Stomach (tissue), 9 donors: ENCODE measurements around the gene HINFP. TPM values are rescaled to one million over a fixed set of nuclear protein-coding genes. Genes with fewer than 3 reads are reported as not detected.
"Not testable (repeated sequence)": the region's sequence is repeated elsewhere in the genome, so short reads cannot be mapped to it uniquely, and the experiment has no call there.

Source experiments
- DNase-seq, 2 donors: peaks; one replicate each; pipeline versions ENCODE4 v3.0.0 to v3.0.0-alpha.2; 2013 to 2019
- H3K27ac ChIP-seq, 5 donors: fragments of 200-600 bp in 4 of 5; sonication (generic) in 4 of 5; one replicate each; pipeline ENCODE4 v1.5.1; 2013 to 2019; ENCODE audit warnings: mild to moderate bottlenecking in 1 of 5, moderate library complexity in 1 of 5
- H3K27me3 ChIP-seq, 3 donors: fragments of 200-600 bp; sonication (generic); one replicate each; pipeline ENCODE4 v1.5.1; 2017 to 2019; ENCODE audit warnings: mixed run types in 1 of 3
- H3K36me3 ChIP-seq, 4 donors: fragments of 200-600 bp; sonication (generic); 1 replicate in 3 of 4; 2 replicates in 1 of 4; pipeline ENCODE4 v1.5.1; 2016 to 2019
- H3K4me1 ChIP-seq, 4 donors: fragments of 200-600 bp; sonication (generic); one replicate each; pipeline ENCODE4 v1.5.1; 2016 to 2019
- H3K4me3 ChIP-seq, 4 donors: fragments of 200-600 bp; sonication (generic) in 3 of 4; one replicate each; pipeline ENCODE4 v1.5.1; 2016 to 2019; ENCODE audit warnings: mild to moderate bottlenecking in 1 of 4
- H3K9me3 ChIP-seq, 4 donors: fragments of 200-600 bp; sonication (generic); one replicate each; pipeline ENCODE4 v1.5.1; 2016 to 2019
- EP300 ChIP-seq: sonication (generic); formaldehyde crosslinking; IDR thresholded peaks from one replicate; pipeline ENCODE4 v1.6.1; 2017; ENCODE audit warnings: antibody characterized with exemption
- POLR2A ChIP-seq, 4 donors: fragments of 450-650 bp; IDR thresholded peaks; one replicate each; pipeline ENCODE4 v1.6.1; 2016; ENCODE audit warnings: antibody characterized with exemption in 4 of 4, control low read depth in 2 of 4, mild to moderate bottlenecking in 1 of 4, moderate library complexity in 1 of 4
- POLR2AphosphoS5 ChIP-seq, 3 donors: sonication (generic); formaldehyde crosslinking; IDR thresholded peaks; one replicate each; pipeline ENCODE4 v1.6.1; 2016; ENCODE audit warnings: antibody characterized with exemption in 3 of 3
- WGBS, 5 donors: extraction: QIAGEN DNeasy Blood & Tissue Kit in 3 of 5; methylation state at CpG; one replicate each; pipeline versions ENCODE4 v1.1.5 to v1.1.7; 2013 to 2018; 5-methylcytosine and 5-hydroxymethylcytosine counted together
- intact Hi-C: fragments of 100-400 bp; cut with DNase I; formaldehyde crosslinking; loops from one replicate; pipeline ENCODE4 v1.15.1; 2023; ENCODE audit warnings: low total_unique reads
- polyA plus RNA-seq, 3 donors: library from polyadenylated mRNA; stranded (reverse); fragments of 200-250 nt; gene quantifications; one replicate each; pipeline ENCODE4 v1.2.3, GENCODE V29; 2013
- total RNA-seq, 5 donors: library from RNA; depleted of rRNA; stranded (reverse); fragments of >200 nt; gene quantifications; one replicate each; pipeline versions ENCODE4 v1.1.0 to v1.2.3, GENCODE V29; 2014 to 2016
- TF ChIP-seq, protein P1 (sequence below), 7 experiments: fragments of 450-650 bp in 4 of 7; fragments of 200-600 bp in 3 of 7; sonication (generic) in 3 of 7; IDR thresholded peaks; one replicate each; pipeline ENCODE4 v1.5.1; 2016 to 2019; ENCODE audit warnings: antibody characterized with exemption in 7 of 7, control low read depth in 2 of 7, mild to moderate bottlenecking in 1 of 7
- donor health status: healthy with polysubstance abuse.
- donor health status: Bipolar disorder and iron deficiency.
- donor health status: healthy.

The HINFP gene
- total and polyA plus RNA-seq, 8 donors = 9.2 to 80.8 (median 27.5) TPM

DNA sequence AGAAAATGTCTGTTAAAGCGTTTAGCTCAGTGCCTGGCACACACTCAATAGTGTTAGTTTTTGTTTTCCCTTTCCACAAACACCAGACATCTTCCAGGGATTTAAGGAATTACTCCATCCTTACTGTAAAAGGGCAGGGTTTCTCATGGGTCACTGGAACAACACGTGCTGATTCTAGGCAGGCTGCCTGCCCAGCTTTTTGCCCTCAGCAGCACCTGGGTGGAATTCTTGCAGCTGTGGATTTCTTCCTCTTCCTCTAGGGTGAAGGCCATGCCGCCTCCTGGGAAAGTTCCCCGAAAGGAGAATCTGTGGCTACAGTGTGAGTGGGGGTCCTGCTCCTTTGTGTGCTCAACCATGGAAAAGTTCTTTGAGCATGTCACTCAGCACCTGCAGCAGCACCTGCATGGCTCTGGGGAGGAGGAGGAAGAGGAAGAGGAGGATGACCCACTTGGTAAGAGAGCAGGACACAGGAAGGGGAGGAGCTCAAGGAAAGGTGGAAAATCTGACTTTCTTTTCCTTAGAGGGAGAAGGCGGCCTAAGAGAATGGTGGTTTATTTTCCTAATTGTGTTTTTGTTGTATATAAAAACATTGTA, 5.4 kb downstream of the HINFP start:
- TF ChIP-seq POLR2A (IDR thresholded peaks at IDR 0.05) (no peak), POLR2AphosphoS5 (IDR thresholded peaks at IDR 0.05) (no peak), EP300 (no peak)
- TF ChIP-seq, protein P1, sequence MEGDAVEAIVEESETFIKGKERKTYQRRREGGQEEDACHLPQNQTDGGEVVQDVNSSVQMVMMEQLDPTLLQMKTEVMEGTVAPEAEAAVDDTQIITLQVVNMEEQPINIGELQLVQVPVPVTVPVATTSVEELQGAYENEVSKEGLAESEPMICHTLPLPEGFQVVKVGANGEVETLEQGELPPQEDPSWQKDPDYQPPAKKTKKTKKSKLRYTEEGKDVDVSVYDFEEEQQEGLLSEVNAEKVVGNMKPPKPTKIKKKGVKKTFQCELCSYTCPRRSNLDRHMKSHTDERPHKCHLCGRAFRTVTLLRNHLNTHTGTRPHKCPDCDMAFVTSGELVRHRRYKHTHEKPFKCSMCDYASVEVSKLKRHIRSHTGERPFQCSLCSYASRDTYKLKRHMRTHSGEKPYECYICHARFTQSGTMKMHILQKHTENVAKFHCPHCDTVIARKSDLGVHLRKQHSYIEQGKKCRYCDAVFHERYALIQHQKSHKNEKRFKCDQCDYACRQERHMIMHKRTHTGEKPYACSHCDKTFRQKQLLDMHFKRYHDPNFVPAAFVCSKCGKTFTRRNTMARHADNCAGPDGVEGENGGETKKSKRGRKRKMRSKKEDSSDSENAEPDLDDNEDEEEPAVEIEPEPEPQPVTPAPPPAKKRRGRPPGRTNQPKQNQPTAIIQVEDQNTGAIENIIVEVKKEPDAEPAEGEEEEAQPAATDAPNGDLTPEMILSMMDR (IDR thresholded peaks at IDR 0.05) = no peak
- peak overlapping the region in 4 of 5 donors; percentile 4 to 62 (median 14) for H3K27ac ChIP-seq
- H3K27me3 ChIP-seq = no peaks in the 10 kb centered on the region
- peaks cover 9 to 49% (median 33%) of the 10 kb centered on the region in 4 donors for H3K4me1 ChIP-seq
- DNase-seq = no peak
- 48 to 61% (median 58%) methylated on average over 5 of the region's 5 CpGs for WGBS, 5 donors
- H3K36me3 ChIP-seq = peaks cover 14 to 73% (median 66%) of the 10 kb centered on the region in 4 donors
- intact Hi-C loops = no loop called here
- H3K4me3 ChIP-seq = no peak overlapping the region
- H3K9me3 ChIP-seq = no peaks in the 10 kb centered on the region

DNA sequence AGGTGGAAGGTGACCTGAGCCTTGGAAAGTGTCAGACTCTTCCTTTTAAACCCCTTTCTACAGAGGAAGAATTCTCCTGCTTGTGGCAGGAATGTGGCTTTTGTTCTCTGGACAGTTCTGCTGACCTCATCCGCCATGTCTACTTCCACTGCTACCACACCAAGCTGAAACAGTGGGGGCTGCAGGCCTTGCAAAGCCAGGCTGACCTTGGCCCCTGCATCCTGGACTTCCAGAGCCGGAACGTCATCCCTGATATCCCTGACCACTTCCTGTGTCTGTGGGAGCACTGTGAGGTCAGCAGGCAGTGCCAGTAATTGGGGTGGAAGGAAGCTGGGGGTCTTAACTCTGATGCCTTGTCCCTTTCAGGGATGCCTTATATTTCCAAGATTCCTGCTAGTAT, 9.3 kb downstream of the HINFP start:
- no peak overlapping the region for H3K4me3 ChIP-seq
- WGBS, 5 donors = 62 to 77% (median 68%) methylated on average over 3 of the region's 3 CpGs
- H3K27ac ChIP-seq = no peak overlapping the region
- peaks cover 0 to 15% (median 9%) of the 10 kb centered on the region in 4 donors for H3K4me1 ChIP-seq
- no peaks in the 10 kb centered on the region for H3K9me3 ChIP-seq
- DNase-seq = no peak
- intact Hi-C loops = no loop called here
- TF ChIP-seq POLR2AphosphoS5 (IDR thresholded peaks at IDR 0.05) = no peak
- TF ChIP-seq, protein P1 (IDR thresholded peaks at IDR 0.05) = no peak
- TF ChIP-seq POLR2A (IDR thresholded peaks at IDR 0.05) = no peak
- no peak for TF ChIP-seq EP300
- H3K36me3 ChIP-seq = peaks cover 42 to 87% (median 80%) of the 10 kb centered on the region in 4 donors
- no peaks in the 10 kb centered on the region for H3K27me3 ChIP-seq

DNA sequence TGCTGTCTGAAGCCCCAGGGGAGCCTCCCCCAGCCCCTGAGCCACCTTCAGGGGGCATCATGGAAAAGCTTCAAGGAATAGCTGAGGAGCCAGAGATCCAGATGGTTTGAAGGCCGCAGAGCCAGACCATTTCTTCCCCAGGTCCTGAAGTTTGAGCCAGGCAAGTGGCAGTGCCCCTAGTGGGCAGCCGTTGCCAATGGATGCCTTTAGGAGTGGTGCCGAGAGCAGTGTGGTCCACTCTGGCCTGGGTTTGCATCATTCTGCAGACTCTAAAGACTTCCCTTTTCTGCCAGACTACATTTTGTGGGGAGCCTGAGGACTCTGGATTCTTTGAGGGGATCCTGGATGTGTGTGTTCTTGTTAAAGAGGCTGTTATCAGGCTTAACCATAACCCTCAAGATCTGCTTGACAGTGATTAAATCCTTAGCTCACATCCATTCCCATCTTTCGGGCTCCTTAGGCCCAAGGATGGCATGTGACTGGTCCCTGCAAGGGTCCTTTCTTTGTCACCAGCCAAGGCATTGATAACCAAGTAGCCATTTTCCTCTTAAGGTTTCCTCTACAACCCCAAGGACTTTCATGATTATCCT, 13.1 kb downstream of the HINFP start:
- 51 to 62% (median 58%) methylated on average over 4 of the region's 4 CpGs for WGBS, 5 donors
- H3K36me3 ChIP-seq = peaks cover 42 to 59% (median 56%) of the 10 kb centered on the region in 4 donors
- no peak for DNase-seq
- no peak overlapping the region for H3K27ac ChIP-seq
- H3K27me3 ChIP-seq = no peaks in the 10 kb centered on the region
- TF ChIP-seq, protein P1 (IDR thresholded peaks at IDR 0.05) = peak in 4 of 7 experiments; percentile 18 to 43 (median 28)
- no peak for TF ChIP-seq EP300
- no peaks in the 10 kb centered on the region for H3K4me1 ChIP-seq
- no peak overlapping the region for H3K4me3 ChIP-seq
- intact Hi-C loops = no loop called here
- H3K9me3 ChIP-seq = no peaks in the 10 kb centered on the region

DNA sequence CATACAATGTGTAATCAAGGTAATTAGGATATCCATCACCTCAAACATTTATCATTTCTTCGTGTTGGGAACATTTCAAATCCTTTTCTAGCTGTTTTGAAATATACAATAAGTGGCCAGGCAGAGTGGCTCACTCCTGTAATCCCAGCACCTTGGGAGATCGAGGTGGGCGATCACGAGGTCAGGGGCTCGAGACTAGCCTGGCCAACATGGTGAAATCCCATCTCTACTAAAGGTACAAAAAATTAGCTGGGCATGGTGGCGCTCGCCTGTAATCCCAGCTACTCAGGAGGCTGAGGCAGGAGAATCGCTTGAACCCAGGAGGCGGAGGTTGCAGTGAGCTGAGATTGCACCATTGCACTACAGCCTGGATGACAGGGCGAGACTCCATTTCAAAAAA, 17.9 kb downstream of the HINFP start:
- WGBS, 5 donors = 86 to 89% (median 87%) methylated on average over 10 of the region's 10 CpGs
- H3K27ac ChIP-seq, intact Hi-C loops, H3K27me3 ChIP-seq, H3K9me3 ChIP-seq, H3K4me1 ChIP-seq, DNase-seq, H3K4me3 ChIP-seq: not testable (repeated sequence)
- peaks cover 7 to 11% (median 9%) of the 10 kb centered on the region in 4 donors for H3K36me3 ChIP-seq

DNA sequence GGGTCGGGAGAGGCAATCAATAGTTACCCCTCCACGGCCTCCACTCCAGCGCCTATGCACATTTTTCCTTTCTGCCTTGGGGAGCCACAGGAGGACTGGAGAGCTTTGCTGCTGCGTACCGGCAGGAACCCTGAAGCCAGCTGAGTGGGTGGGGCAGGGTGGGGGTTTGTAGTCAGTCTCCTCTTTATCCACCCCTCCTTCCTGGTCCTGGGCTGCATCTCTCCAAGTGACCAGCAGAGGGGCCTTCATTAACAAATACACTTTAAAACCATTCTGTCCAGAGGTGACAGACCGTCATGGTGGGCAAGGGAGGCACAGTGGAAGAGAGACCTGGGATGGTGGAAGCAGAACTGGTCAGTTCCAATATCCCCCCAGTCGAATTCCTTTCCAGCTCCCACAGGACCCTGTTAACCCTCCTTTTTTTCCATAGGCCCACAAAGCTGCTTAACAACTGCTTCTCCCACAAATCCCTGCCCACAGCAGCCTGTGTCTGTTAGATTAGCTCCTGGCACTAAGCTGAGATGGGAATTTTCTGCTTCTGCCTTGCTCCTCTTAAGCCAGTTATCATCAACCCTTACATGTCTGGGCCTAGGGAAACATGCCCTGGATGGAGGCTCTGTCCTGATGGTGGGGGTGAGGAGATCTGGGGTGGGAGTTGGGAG, 23.6 kb downstream of the HINFP start:
- Histone ChIP-seq H3K4me3 (no peak overlapping the region), H3K27ac (no peak overlapping the region), H3K4me1 (peaks cover 12 to 24% (median 19%) of the 10 kb centered on the region in 4 donors), H3K27me3 (peaks cover 0 to 46% (median 16%) of the 10 kb centered on the region in 3 donors), H3K9me3 (no peaks in the 10 kb centered on the region), H3K36me3 (no peaks in the 10 kb centered on the region)
- DNase-seq = peak; percentile 69 to 88
- intact Hi-C loops = no loop called here
- TF ChIP-seq, protein P1 (IDR thresholded peaks at IDR 0.05) = peak in 5 of 7 experiments; percentile 27 to 79 (median 67)
- TF ChIP-seq POLR2AphosphoS5 (IDR thresholded peaks at IDR 0.05) = no peak
- WGBS, 5 donors = 9 to 18% (median 10%) methylated on average over 7 of the region's 7 CpGs
